ENCODE data around the gene CHMP2B. TPM values are rescaled to one million over a fixed set of nuclear protein-coding genes. Genes with fewer than 3 reads are reported as not detected.

Gene CHMP2B
- total RNA-seq, 1 donor from 2014 or later = 34.9 TPM

DNA sequence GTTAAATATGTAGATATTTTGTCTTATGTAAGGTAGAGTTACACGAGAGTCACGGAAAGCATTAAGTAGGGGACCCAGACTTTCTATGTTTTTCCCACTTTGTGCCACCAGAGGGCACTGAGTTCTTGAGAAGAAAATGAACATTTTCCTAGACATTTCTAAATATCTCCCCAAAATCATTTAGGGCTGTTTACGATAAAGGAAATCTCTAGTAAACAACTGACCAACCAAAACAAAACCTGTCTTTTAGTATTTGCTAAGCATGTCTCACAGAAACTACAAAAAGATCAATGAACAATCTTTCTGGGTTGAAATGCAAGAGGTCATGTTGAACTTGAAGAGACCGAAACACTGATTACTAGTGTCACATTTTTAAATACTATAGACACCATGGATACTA is 33.2 kb downstream of the CHMP2B start:
- Mint-ChIP-seq H3K27me3 (no peaks in the 10 kb centered on the region), H3K4me3 (ENCODE audit: low read depth) (no peak overlapping the region), H3K27ac (no peak overlapping the region), H3K4me1 (ENCODE audit: low read depth) (no peaks in the 10 kb centered on the region), H3K36me3 (ENCODE audit: insufficient read depth) (no peaks in the 10 kb centered on the region), H3K9me3 (ENCODE audit: low read depth) (no peaks in the 10 kb centered on the region)
- TF ChIP-seq, protein P1, sequence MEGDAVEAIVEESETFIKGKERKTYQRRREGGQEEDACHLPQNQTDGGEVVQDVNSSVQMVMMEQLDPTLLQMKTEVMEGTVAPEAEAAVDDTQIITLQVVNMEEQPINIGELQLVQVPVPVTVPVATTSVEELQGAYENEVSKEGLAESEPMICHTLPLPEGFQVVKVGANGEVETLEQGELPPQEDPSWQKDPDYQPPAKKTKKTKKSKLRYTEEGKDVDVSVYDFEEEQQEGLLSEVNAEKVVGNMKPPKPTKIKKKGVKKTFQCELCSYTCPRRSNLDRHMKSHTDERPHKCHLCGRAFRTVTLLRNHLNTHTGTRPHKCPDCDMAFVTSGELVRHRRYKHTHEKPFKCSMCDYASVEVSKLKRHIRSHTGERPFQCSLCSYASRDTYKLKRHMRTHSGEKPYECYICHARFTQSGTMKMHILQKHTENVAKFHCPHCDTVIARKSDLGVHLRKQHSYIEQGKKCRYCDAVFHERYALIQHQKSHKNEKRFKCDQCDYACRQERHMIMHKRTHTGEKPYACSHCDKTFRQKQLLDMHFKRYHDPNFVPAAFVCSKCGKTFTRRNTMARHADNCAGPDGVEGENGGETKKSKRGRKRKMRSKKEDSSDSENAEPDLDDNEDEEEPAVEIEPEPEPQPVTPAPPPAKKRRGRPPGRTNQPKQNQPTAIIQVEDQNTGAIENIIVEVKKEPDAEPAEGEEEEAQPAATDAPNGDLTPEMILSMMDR (IDR thresholded peaks at IDR 0.05; ENCODE audit: unreplicated experiment) = peak; percentile 77
- DNase-seq (ENCODE audit: low spot score, unreplicated experiment) = peak; percentile 23

DNA sequence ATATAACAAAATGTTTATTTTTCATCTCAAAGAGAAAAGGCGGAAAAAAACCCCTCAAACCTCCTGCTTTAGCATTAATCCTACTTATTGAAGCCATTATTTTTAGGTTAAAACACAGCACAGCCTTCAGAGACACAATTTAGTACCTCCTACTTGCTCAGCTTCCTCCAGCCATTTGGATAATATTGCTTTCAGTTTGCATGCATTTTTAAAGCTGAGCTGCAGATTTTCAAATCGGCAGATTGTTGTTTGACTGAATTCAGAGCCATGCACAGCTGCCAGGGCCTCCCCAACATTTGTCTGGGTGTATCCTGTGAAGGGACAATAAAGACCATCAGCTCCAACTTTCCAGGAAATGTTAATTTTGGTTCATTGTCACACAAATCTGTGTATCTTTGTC is 34.8 kb downstream of the CHMP2B start:
- TF ChIP-seq, protein P1 (IDR thresholded peaks at IDR 0.05; ENCODE audit: unreplicated experiment) = no peak
- H3K4me1 Mint-ChIP-seq (ENCODE audit: low read depth) = no peaks in the 10 kb centered on the region
- H3K27ac Mint-ChIP-seq = peak overlapping the region; percentile 69
- H3K27me3 Mint-ChIP-seq = no peaks in the 10 kb centered on the region
- no peak for DNase-seq (ENCODE audit: low spot score, unreplicated experiment)
- H3K9me3 Mint-ChIP-seq (ENCODE audit: low read depth) = no peaks in the 10 kb centered on the region
- H3K36me3 Mint-ChIP-seq (ENCODE audit: insufficient read depth) = no peaks in the 10 kb centered on the region
- no peak overlapping the region for H3K4me3 Mint-ChIP-seq (ENCODE audit: low read depth)

DNA sequence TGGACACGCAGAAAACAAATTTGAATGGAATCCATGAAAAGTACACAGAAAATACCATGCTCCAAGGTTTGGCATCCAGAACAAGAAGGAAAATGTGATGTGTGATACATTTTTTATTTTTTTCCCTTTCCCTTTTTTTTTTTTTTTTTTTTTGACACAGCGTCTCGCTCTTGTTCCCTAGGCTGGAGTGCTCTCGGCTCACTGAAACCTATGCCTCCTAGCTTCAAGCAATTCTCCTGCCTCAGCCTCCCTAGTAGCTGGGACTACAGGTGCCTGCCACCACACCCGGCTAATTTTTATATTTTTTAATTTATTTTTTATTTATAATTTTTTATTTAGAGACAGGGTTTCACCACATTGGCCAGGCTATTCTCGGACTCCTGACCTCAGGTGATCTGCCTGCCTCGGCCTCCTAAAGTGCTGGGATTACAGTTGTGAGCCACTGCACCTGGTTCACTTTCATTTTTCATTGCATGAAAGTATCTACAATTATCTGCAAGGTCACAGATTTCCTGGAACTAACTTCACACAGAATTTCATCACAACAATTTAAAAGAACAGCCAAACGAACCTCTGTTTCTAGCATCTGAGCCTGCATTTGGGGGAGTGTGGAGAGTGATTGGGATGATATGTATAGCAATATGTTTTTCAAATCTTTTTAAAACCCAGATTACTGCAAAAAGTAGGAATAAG is 41.0 kb downstream of the CHMP2B start:
- Mint-ChIP-seq H3K27ac (no peak overlapping the region), H3K36me3 (ENCODE audit: insufficient read depth) (no peaks in the 10 kb centered on the region), H3K4me3 (ENCODE audit: low read depth) (no peak overlapping the region), H3K27me3 (no peaks in the 10 kb centered on the region), H3K4me1 (ENCODE audit: low read depth) (no peaks in the 10 kb centered on the region), H3K9me3 (ENCODE audit: low read depth) (no peaks in the 10 kb centered on the region)
- TF ChIP-seq, protein P1 (IDR thresholded peaks at IDR 0.05; ENCODE audit: unreplicated experiment) = no peak
- DNase-seq (ENCODE audit: low spot score, unreplicated experiment) = no peak

DNA sequence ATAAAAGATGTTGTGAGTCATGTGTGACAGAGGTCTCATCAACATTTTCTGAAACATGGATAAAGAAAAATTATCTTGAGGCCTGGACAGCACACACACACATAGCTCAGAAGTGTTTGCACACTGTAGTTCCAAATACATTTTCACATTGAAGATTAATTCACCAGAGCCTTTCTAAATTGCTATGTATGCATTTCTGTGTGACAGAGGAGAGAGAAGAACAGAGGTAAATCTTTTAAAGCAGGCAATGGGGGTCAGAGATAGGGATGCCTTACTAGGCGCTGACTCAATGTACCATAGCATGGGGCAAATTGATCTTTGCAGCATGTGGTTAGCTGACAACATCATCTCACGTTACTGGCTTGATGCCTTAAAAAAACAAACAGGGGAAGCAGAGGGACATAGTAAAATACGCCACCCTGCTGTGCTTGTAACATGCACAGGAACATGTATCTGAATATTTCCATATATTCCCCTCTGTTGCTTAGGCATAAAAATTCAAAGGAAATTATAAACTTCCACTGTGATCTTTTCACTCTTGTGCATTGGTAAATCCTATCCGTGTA is 41.6 kb downstream of the CHMP2B start:
- H3K27ac Mint-ChIP-seq = no peak overlapping the region
- TF ChIP-seq, protein P1 (IDR thresholded peaks at IDR 0.05; ENCODE audit: unreplicated experiment) = no peak

DNA sequence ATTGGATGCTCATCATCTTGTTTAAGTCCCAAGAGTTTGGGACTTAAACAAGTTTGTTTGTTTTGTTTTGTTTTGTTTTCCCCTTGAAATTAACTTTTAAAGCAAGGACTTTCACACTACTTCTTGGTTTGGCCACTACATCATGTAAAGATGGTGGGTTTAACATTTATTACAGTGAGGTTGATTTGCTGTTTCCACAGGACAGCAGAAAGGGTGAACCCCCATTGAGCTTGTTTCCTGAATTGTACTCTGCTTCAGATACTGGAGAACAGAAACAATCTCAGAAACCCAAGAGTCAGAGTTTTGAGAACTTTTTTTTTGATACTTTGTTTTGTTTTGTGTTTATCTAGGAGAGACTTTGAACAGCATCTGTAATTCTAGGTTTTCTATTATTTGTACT is 42.6 kb downstream of the CHMP2B start:
- Mint-ChIP-seq H3K27me3 (no peaks in the 10 kb centered on the region), H3K4me3 (ENCODE audit: low read depth) (no peak overlapping the region), H3K4me1 (ENCODE audit: low read depth) (no peaks in the 10 kb centered on the region), H3K9me3 (ENCODE audit: low read depth) (no peaks in the 10 kb centered on the region), H3K36me3 (ENCODE audit: insufficient read depth) (no peaks in the 10 kb centered on the region), H3K27ac (no peak overlapping the region)
- no peak for DNase-seq (ENCODE audit: low spot score, unreplicated experiment)
- TF ChIP-seq, protein P1 (IDR thresholded peaks at IDR 0.05; ENCODE audit: unreplicated experiment) = no peak

More for the DNA sequence above, 41.6 kb downstream of the CHMP2B start:
- no peaks in the 10 kb centered on the region for H3K27me3 Mint-ChIP-seq
- DNase-seq (ENCODE audit: low spot score, unreplicated experiment) = no peak
- H3K4me3 Mint-ChIP-seq (ENCODE audit: low read depth) = no peak overlapping the region
- no peaks in the 10 kb centered on the region for H3K9me3 Mint-ChIP-seq (ENCODE audit: low read depth)
- no peaks in the 10 kb centered on the region for H3K36me3 Mint-ChIP-seq (ENCODE audit: insufficient read depth)
- no peaks in the 10 kb centered on the region for H3K4me1 Mint-ChIP-seq (ENCODE audit: low read depth)
